IPS DF 4.7 (cell line): ENCODE data around the gene IKZF3.
"Not testable (repeated sequence)": the region's sequence is repeated elsewhere in the genome, so short reads cannot be mapped to it uniquely, and the experiment has no call there.

ENCODE experiments used
- DNase-seq: peaks from one replicate; pipeline ENCODE4 v3.0.0-alpha.2; 2013; ENCODE audit warnings: low spot score; ENCODE audit errors: extremely low read depth

IKZF3 gene

GRCh38 chr17:39782481-39782880 lies 81.6 kb downstream of the IKZF3 start:
- no peak for DNase-seq

GRCh38 chr17:39781861-39782213 lies 82.3 kb downstream of the IKZF3 start:
- no peak for DNase-seq

DNA sequence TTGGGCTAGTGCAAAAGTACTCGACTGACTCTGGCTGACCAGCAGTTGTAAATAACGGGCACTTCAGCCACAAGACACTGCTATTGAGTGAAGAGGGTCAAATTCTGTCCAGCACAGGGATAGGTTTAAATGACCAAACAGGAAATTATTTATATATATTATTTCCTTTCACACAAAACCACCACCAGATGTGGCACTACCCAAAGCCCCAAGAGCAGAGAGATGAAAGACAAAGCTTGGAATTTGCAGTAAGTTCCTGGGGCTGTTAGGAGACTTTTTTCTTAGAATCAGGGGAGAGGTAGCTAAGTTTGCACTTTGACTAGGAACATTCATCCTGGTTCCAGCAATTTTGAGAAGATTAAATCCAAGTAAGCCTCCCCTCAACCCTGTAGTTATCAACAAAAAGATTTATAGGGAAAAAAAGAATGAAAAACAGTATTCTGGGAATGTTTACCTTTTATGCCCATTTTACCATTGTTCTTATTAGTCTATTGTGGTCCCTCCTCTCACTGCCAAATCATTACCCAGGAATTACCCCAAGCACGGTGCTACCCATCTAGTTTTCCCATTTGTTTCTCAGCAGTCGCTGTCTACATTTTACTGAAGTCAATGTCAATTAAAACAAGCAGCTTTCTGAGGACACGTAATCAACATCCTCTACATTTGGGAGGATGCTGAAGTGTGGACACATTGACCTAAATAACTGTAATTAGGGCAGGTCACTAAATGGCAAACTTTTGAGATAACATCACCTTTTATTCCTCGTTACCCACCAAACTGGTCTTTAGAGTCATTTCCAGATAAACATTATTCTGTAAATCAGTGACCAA lies 82.9 kb downstream of the IKZF3 start:
- no peak for DNase-seq

- no peak for DNase-seq
Observed at GRCh38 chr17:39777534-39778365, 86.4 kb downstream of the IKZF3 start.

DNA sequence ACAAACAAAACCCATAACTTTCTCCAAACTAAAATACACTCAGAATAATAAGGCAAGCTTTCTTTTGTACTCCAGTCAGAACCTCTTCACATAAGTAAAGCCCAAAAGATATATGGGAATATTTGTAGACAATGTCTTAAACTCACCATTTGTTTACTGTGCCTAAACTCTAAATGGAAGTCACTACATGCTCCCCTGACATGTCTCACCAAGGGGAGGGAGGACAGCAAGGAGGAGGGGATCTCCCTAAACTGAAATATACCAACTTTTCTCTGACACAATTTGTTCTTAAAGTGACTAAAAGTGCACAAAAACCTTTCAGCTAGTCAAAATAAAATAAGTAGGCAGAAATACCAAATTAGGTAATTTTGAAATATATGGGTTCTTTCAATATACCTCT lies 87.9 kb downstream of the IKZF3 start:
- no peak for DNase-seq

- DNase-seq: no peak
Observed at GRCh38 chr17:39775031-39775430, 89.1 kb downstream of the IKZF3 start.

DNA sequence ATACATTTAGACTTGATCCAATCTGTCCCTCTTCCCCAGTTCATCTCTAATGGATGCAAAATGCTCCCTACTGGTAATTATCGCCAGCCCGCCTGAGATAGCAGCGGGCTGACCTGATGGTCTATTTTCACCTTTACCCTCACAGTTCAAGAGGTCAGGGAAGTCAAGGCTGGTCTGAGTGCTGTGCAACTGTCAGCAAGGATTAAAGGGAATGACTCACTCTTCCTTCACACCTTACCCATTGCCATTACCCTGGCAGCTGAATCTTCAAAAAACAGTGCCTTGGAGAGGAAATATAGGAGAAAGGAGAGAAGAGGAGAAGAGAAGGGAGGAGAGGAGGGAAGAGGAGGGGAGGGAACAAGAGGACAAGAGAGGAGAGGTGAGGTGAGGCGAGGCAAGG lies 90.1 kb downstream of the IKZF3 start:
- DNase-seq: no peak

DNA sequence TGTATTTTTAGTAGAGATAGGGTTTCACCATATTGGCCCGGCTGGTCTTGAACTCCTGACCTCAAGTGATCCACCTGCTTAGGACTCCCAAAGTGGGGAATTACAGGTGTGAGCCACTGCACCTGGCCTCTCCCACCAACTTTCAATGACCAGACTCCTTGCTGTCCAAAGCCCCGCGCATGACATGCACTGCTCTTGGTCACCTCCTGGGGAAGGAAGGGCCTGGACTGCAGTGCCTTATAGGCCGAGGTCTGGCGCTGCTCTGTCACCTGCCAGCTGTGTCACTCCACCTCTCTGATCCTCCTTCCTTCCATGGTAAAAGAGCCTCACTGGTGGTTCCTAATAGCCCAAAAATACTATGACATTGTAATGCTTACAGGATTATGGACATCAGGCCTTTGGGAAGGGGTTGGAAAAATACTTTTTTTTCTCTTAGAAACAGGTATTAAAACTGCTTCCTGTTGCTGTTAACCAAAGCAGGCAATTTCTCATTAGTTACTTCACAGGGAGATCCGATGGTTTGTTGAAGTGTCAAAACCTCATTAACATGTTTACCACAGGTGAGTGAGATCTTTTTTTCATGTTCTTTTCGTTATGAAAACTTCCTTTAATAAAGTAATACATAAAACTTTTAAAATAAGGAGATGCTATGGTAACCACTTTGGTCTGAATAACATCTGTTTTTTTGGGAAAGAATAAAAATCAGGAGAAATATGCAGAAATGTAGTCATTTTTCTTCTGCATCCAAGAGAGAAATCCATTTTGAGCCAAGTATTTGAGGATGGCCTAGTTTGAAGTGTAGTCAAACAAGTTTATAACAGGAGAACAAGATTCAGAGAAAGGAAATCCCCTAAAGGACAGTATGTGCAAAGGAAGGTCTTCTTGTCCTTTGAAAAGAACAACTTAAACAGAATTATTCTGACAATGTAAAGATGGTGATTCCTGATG lies 90.9 kb downstream of the IKZF3 start:
- DNase-seq: no peak

DNA sequence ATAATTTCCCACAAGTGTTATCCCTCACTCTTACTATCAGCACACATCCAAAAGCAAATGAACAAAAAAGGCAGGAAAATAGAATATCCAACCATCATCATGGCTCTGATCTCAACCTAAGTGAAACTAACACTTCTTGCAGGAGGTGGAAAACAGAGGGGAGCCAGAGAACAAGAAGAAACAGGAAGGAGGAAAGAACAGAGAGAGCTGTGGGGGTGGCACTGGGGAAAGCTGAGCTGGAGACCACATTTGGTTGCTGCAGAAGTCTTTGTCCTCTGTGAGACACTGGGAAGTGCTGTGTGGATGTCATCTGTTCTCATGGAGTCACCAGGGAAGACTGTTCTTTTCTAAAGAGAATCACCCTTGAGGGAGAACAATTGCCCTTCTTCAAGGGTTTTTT lies 91.7 kb downstream of the IKZF3 start:
- no peak for DNase-seq

DNA sequence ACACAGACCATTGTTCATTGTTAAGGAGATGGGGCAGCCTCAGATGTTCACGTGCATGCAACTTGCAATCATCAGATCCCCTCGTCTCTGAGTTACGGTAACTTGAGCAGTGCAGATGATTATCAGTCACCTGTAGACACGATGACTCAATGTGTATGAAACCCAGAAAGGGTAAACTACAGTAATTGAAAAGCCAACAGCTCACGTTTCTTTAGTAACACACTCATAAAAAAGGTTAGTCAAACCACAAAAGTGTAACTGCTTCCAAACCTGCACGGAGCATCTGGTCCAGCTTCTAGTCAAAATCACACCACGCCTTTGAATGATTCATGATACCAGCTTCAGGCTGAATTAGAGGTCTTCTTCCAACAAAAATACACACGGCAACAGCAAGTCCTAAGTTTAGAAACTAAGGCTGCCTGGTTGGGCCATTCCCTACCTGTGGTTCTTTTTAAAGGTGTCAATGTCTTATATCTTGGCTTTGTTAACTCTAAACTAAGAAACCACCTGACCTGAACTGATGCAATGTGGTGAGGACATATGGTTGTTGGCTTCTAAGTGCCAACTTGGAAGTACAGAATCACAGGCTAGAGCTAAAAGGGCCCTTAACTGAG lies 94.0 kb downstream of the IKZF3 start:
- no peak for DNase-seq

GRCh38 chr17:39767147-39767546 lies 97.0 kb downstream of the IKZF3 start:
- no peak for DNase-seq

GRCh38 chr17:39765766-39766165 lies 98.3 kb downstream of the IKZF3 start:
- DNase-seq: no peak

DNA sequence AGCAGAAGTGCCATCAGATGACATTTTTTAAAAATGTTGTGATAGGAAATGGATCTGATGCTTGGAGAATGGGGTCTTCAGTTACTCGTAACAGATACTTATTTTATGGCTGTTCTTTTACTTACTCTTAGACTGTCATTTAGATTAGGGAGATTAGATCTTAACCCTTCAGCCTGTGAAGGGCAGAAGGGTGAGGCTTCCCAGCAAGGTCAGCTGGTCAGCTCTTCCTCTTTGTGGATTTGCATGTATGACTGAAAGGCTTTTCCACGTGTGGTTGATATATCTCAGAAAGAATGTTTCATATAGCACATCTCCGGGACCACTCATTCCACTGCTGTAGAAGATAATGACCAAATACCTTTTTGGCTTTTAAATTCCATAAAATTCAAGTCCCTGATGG lies 98.9 kb downstream of the IKZF3 start:
- DNase-seq: no peak

DNA sequence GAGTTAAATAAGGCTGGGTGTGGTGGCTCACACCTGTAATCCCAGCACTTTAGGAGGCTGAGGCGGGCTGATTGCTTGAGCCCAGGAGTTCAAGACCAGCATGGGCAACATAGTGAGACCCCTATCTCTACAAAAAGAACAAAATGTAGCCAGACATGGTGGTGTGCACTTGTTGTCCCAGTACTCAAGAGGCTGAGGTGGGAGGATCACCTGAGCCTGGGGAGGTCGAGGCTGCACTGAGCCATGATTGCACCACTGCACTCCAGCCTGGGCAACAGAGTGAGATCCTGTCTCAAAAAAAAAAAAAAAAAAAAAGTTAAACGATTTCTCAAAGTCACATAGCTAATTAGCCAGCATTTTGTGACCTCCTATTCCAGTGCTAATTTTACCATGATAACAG lies 99.9 kb downstream of the IKZF3 start:
- DNase-seq: not testable (repeated sequence)

- no peak for DNase-seq
Observed at GRCh38 chr17:39763051-39763820, 100.9 kb downstream of the IKZF3 start.

GRCh38 chr17:39761861-39762496 lies 102.1 kb downstream of the IKZF3 start:
- DNase-seq: no peak

- DNase-seq: no peak
Observed at GRCh38 chr17:39759204-39759603, 104.9 kb downstream of the IKZF3 start.

DNA sequence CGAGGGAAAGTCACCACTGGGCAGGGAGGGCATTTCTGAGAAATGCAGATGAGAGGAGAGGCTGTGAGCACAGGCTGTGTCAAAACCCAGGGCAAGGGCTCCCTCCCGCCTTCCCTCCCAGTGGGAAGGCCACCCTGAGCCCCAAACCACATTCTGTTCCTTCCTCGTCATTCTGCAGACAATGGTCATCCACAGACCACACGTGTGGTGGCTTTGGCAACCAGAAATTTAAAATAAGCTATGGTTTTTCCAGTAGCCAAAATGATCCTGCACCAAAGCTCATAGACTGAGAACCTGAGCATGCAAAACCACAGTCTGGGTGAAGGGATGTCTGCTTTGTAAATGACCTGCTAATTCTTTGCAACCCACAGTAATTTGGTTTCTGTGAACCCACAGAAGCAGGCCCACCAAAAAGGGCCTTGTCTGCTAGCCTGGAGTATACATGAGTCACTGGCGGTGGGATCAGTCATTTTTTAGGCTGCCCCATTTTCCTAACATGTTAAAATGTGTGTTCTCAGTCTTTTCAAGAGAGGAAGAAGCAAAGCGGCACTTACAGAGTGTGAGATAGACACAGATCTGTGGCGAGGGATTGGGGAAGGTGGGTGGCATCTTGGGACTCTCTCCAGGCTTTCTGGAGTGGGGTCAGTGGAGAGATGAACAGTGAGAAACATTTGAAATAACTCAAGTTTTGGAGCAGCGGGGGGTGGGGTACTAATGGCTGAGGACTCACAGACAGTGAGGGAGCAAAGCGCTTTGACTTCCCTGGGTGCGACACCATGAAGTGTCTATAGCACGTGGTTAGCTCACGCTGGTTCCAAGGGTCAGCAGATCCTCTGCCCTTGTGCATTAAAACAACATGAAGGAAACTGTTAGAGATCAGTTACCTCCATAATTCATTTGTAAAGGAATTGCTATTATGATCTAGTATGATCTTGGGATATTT lies 105.9 kb downstream of the IKZF3 start:
- no peak for DNase-seq

GRCh38 chr17:39757176-39757662 lies 106.9 kb downstream of the IKZF3 start:
- DNase-seq: no peak
